Activated naive CD8-positive, alpha-beta T cell (primary cell): ENCODE results near the gene MRPS16.

Source experiments
- H3K27ac Mint-ChIP-seq: one replicate; pipeline ENCODE4 v1.8.0; 2021; ENCODE audit warnings: mixed read lengths
- H3K27me3 Mint-ChIP-seq: one replicate; pipeline ENCODE4 v1.8.0; 2021; ENCODE audit warnings: mixed read lengths
- H3K36me3 Mint-ChIP-seq: one replicate; pipeline ENCODE4 v1.8.0; 2021; ENCODE audit warnings: mixed read lengths
- H3K4me1 Mint-ChIP-seq: one replicate; pipeline ENCODE4 v1.8.0; 2021; ENCODE audit warnings: low read depth, mixed read lengths
- H3K4me3 Mint-ChIP-seq: one replicate; pipeline ENCODE4 v1.8.0; 2021; ENCODE audit warnings: mild to moderate bottlenecking, mixed read lengths
- H3K9me3 Mint-ChIP-seq: one replicate; pipeline ENCODE4 v1.8.0; 2021; ENCODE audit warnings: low read depth, mixed read lengths

Gene MRPS16

GRCh38 chr10:73220989-73221388 lies 31.5 kb downstream of the MRPS16 start:
- H3K36me3 Mint-ChIP-seq = peaks cover 22% of the 10 kb centered on the region
- H3K4me1 Mint-ChIP-seq = no peaks in the 10 kb centered on the region
- no peak overlapping the region for H3K27ac Mint-ChIP-seq
- H3K9me3 Mint-ChIP-seq = no peaks in the 10 kb centered on the region
- H3K4me3 Mint-ChIP-seq = no peak overlapping the region
- H3K27me3 Mint-ChIP-seq = no peaks in the 10 kb centered on the region

- Mint-ChIP-seq H3K36me3 (peaks cover 28% of the 10 kb centered on the region), H3K4me3 (no peak overlapping the region), H3K9me3 (no peaks in the 10 kb centered on the region), H3K27me3 (no peaks in the 10 kb centered on the region), H3K27ac (no peak overlapping the region), H3K4me1 (no peaks in the 10 kb centered on the region)
Measured at GRCh38 chr10:73219384-73219783, 33.1 kb downstream of the MRPS16 start.

- Mint-ChIP-seq H3K27ac (no peak overlapping the region), H3K27me3 (no peaks in the 10 kb centered on the region), H3K36me3 (peaks cover 35% of the 10 kb centered on the region), H3K4me3 (no peak overlapping the region), H3K4me1 (no peaks in the 10 kb centered on the region), H3K9me3 (no peaks in the 10 kb centered on the region)
Measured at GRCh38 chr10:73218431-73219191, 33.8 kb downstream of the MRPS16 start.

- Mint-ChIP-seq H3K27ac (no peak overlapping the region), H3K9me3 (no peaks in the 10 kb centered on the region), H3K4me3 (no peak overlapping the region), H3K4me1 (no peaks in the 10 kb centered on the region), H3K27me3 (no peaks in the 10 kb centered on the region), H3K36me3 (peaks cover 37% of the 10 kb centered on the region)
Measured at GRCh38 chr10:73217628-73218027, 34.8 kb downstream of the MRPS16 start.

GRCh38 chr10:73215749-73216148 lies 36.7 kb downstream of the MRPS16 start:
- H3K27me3 Mint-ChIP-seq = no peaks in the 10 kb centered on the region
- no peaks in the 10 kb centered on the region for H3K9me3 Mint-ChIP-seq
- peaks cover 36% of the 10 kb centered on the region for H3K36me3 Mint-ChIP-seq
- no peak overlapping the region for H3K4me3 Mint-ChIP-seq
- no peaks in the 10 kb centered on the region for H3K4me1 Mint-ChIP-seq
- H3K27ac Mint-ChIP-seq = no peak overlapping the region

GRCh38 chr10:73211106-73211811 lies 41.2 kb downstream of the MRPS16 start:
- H3K36me3 Mint-ChIP-seq = peaks cover 20% of the 10 kb centered on the region
- no peaks in the 10 kb centered on the region for H3K27me3 Mint-ChIP-seq
- peak overlapping the region; percentile 23 for H3K27ac Mint-ChIP-seq
- no peaks in the 10 kb centered on the region for H3K4me1 Mint-ChIP-seq
- no peak overlapping the region for H3K4me3 Mint-ChIP-seq
- H3K9me3 Mint-ChIP-seq = no peaks in the 10 kb centered on the region

- Mint-ChIP-seq H3K4me3 (no peak overlapping the region), H3K27ac (peak overlapping the region; percentile 23), H3K4me1 (no peaks in the 10 kb centered on the region), H3K36me3 (peaks cover 20% of the 10 kb centered on the region), H3K27me3 (no peaks in the 10 kb centered on the region), H3K9me3 (no peaks in the 10 kb centered on the region)
Measured at GRCh38 chr10:73210395-73211105, 41.9 kb downstream of the MRPS16 start.

- H3K36me3 Mint-ChIP-seq = peaks cover 19% of the 10 kb centered on the region
- no peak overlapping the region for H3K27ac Mint-ChIP-seq
- H3K9me3 Mint-ChIP-seq = no peaks in the 10 kb centered on the region
Measured at GRCh38 chr10:73209705-73210104, 42.7 kb downstream of the MRPS16 start.

GRCh38 chr10:73207883-73208282 lies 44.6 kb downstream of the MRPS16 start:
- Mint-ChIP-seq H3K4me1 (no peaks in the 10 kb centered on the region), H3K9me3 (no peaks in the 10 kb centered on the region), H3K27ac (no peak overlapping the region), H3K36me3 (peaks cover 7% of the 10 kb centered on the region), H3K4me3 (no peak overlapping the region), H3K27me3 (no peaks in the 10 kb centered on the region)

More at GRCh38 chr10:73209705-73210104, 42.7 kb downstream of the MRPS16 start:
- H3K27me3 Mint-ChIP-seq = no peaks in the 10 kb centered on the region
- H3K4me3 Mint-ChIP-seq = no peak overlapping the region
- H3K4me1 Mint-ChIP-seq = no peaks in the 10 kb centered on the region

GRCh38 chr10:73206385-73206784 lies 46.1 kb downstream of the MRPS16 start:
- Mint-ChIP-seq H3K9me3 (no peaks in the 10 kb centered on the region), H3K36me3 (peaks cover 7% of the 10 kb centered on the region), H3K4me1 (no peaks in the 10 kb centered on the region), H3K27me3 (no peaks in the 10 kb centered on the region), H3K27ac (no peak overlapping the region), H3K4me3 (no peak overlapping the region)

GRCh38 chr10:73205890-73206289 lies 46.6 kb downstream of the MRPS16 start:
- Mint-ChIP-seq H3K9me3 (no peaks in the 10 kb centered on the region), H3K36me3 (peaks cover 4% of the 10 kb centered on the region)

GRCh38 chr10:73205081-73205480 lies 47.4 kb downstream of the MRPS16 start:
- no peaks in the 10 kb centered on the region for H3K9me3 Mint-ChIP-seq
- H3K27me3 Mint-ChIP-seq = no peaks in the 10 kb centered on the region
- H3K27ac Mint-ChIP-seq = no peak overlapping the region
- H3K36me3 Mint-ChIP-seq = peaks cover 7% of the 10 kb centered on the region
- no peak overlapping the region for H3K4me3 Mint-ChIP-seq
- no peaks in the 10 kb centered on the region for H3K4me1 Mint-ChIP-seq

More at GRCh38 chr10:73205890-73206289, 46.6 kb downstream of the MRPS16 start:
- H3K4me1 Mint-ChIP-seq = no peaks in the 10 kb centered on the region
- H3K27ac Mint-ChIP-seq = no peak overlapping the region
- H3K4me3 Mint-ChIP-seq = no peak overlapping the region
- no peaks in the 10 kb centered on the region for H3K27me3 Mint-ChIP-seq
